Activated gamma-delta T cell (primary cell): Measurements from ENCODE around the gene OPRD1.
A peak's percentile ranks its signal among the peaks of the same experiment; 100 is the strongest.

Experiments
- DNase-seq: peaks from one replicate; lab custom pipeline; 2025; lab: John Stamatoyannopoulos, UW

OPRD1 gene

DNA sequence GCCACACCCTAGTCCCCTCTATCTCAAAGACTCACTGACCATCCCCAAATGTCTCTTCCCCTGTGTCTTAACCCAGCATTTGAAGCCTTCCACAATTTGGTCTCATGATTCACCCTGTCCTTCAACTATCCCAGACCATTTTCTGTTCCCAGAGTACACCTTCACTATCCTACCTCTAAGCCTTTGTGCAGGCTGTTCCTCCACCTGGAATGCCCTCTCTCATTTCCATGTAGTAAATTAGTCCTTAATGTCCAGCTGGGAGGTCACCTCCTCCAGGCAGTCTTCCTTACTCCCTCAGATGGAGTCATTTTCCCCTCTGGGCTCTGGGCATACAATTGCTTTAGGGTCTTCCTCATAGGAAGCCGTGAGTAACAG, 71.3 kb downstream of the OPRD1 start:
- DNase-seq, result no peak

DNA sequence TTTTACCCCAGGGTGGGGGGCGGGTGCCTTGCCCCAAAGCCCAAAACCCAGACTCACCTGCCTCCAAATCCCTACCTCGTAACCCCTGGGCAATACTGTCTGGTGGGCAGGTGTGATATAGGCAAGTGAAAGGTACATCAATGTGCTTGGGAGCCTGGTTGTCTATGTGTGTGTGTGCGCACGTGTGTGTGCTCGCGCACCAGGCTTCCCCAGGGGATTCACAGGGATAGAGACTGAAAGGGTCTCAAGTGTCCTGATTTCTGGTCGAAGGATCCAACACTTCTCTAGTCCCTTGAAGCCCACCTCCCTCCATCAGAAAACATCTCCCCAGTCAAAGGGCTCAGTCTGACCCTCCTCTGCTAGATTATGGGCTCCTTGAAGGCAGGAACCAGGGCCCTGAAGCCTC, 73.5 kb downstream of the OPRD1 start:
- no peak for DNase-seq

DNA sequence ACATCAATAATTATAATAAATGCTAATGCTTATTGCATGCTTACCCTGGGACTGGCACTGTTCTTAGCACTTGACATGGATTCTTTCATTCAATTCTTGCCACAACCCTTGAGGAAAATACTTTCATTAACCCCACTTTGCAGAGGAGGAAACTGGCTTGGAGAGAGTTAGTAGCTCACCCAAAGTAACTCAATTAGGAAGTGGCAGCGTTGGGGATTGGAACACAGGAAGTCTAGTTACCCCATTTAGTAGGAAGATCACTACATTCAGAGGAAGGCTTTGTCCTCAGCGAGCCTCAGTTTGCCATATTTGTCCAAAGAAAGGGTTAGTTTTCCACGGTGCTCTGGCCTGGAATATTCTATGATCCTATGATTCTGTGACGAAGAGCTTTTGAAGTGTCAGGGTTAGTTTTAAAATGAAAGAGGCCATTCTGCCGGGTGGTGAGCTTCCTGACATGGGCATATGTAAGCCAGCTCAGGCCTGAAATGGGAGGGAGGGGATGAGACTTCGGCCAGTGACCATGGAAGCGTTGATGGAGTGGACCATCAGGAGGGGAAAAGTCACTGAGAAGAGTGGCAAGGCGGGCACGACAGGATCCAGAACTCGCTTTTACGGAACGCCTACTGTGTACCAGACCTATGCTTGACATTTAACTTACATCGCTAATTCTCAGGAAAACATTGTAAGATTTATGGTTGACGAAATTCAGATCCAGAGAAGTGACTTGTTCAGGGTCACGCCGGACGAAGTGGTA, 74.2 kb downstream of the OPRD1 start:
- no peak for DNase-seq

DNA sequence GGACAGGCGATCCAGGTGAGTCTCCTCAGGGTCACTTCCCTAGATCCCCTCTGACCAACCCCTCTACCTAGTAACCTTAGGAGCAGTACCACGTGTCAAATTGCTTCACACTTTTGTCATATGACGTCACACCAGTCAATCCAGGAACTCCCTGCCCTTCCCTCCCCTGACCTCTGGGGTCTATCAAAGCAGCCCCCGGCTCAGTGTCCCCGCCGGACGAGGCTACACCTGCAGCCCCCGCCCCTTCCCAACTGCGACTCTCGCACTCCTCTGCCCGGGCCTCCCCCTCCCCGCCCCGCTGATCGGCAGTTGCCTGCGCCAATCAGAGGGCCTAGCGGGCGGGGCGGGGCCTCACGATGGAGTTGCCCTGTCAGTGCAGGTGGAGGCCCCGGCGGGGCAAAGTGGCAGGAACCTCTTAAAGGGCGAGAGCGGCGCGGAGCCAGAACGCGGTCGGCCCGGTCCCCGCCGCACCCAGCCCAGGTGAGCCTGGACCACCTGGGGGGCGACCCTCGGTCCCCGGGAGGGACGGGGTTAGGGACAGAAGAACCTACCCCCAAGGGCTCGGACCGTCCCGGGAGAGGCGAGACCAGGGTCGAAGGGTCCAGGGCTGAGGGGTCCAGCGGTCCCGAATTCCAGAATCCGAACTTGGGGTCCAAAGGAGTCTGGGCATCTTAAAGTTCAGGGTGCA, 74.9 kb downstream of the OPRD1 start:
- peak; percentile 84 for DNase-seq

DNA sequence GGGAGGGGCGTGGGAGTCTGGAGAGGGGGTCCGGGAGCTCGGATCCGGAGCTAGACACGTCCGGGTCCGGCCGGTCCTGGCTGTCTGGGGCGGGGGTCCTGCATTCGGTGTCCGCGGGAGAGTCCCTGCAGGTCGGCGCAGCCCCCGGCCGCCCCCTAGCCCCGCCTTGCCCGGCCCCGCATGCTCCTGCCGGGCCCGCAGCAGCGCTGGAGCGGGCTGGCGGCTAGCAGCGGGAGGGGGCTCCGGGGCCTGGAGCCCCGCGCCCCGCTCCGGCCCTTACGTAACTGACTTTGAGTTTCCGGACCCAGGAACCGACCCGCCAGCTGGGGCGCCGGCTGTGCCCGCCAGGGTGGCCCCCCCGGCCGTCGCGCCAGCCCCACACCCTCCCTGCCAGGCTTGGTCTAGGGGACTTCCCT, 75.5 kb downstream of the OPRD1 start:
- peak; percentile 82 for DNase-seq

DNA sequence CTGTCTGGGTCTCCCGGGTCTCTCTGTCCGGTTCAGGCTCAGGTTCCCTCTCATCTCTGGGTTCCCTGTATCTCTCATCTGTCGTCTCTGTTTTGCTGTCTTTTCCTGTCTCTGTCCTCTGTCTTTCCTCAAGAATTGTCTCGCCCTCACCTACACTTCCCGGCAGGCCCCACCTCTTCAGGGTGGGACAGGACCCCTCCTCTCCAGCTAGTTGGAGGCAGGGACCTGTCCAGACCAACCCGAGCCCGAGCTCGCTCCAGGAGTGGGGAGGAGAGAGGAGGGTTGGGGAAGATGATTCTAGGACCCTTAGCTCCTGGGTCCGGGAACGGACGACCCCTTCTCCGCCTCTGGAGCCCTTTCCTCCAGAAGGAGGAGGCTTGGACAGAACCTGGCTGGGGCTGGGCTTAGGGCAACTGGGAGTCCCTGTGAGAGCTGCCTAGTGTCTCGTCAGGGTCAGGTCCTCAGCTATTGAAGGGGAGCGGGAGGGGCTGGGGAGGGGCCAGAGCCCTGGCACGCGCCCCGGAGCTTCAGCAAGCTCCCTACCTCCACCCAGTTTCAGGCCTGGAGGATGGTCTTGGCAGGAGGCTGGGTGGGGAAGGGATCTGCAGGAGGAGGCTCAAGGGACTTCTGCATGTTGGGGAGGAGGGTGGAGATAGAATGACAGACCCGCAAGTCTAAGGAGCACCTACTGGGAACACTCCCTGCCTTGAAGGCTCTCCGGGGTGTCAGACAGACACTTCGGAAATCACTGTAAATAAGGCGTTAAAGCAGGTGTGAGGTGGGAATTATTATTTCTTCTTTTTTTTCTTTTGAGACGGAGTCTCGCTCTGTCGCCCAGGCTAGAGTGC, 76.1 kb downstream of the OPRD1 start:
- DNase-seq, result no peak

DNA sequence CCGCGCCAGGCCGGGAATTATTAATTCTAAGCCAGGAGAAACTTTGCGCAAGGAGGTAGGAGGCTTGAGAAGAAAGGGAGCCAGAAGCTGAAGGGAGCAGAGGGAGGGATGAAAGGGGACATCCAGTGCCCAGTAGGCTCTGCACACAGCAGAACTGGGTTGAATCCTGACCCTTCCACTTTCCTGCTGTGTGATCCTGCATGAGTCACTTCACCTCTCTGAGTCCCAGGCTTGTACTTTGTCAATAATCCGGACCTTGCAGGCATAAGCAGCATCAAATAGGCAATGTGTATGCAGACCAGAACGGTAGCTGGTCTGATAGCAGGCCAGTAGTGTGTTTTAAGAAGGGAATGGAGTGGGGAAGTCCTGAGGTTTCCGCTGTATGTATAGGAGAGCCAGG, 76.9 kb downstream of the OPRD1 start:
- no peak for DNase-seq

DNA sequence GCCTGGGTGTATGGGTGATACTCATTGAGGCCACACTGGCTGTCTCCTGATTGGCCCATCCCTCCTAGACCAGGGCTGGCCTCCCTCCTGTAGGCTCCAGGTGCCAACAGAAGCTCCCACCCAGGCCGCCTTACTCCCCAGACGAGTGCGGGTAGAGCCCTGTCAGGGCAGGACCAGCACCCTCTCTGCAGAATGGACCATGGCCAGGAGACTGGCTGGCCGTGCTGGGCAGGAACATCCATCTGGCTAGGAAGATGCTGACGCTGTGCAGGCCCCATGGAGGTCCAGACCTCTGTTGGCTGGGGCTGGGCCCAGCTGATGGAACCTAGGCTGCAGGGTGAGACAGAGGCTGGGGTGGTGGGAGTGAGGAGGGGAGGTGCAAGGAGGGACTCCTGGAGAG, 77.4 kb downstream of the OPRD1 start:
- no peak for DNase-seq

DNA sequence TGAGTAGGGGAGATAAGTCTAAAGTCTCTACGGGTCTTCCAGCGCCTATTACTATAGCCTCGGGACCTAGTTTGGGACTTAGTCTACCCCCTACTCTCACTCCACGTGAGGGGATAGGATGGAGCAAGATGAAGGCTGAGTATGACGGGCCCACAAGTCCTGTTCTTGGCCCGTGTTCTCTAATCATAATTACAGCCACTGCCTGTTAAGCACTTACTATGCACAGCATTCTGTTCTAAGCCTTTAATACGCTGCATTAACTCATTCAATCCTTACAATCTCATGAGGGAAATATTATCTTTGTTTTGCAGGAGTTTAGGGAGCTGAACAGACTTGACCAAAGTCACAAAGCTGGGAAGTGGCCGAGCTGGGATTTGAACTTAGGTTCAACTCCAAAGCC, 78.5 kb downstream of the OPRD1 start:
- DNase-seq, result no peak

DNA sequence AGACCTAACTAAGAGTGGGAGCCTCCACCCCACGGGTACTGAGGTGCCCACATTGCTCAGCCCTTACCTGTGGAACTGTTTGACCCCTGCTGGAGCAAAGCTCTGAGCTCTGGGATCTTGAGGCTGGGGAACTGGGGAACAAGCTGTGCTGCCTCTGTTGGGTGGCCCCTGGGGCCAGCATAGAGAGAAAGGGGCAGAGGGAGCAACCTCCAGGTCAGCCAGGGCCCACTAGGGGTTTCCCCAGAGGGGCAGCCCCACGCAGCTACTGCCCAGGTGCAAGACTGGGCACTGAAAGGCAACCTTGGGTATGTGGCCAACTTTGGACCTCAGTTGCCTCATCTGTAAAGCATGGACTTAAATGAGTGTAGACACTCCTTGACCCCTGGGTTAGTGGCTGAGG, 78.9 kb downstream of the OPRD1 start:
- no peak for DNase-seq

DNA sequence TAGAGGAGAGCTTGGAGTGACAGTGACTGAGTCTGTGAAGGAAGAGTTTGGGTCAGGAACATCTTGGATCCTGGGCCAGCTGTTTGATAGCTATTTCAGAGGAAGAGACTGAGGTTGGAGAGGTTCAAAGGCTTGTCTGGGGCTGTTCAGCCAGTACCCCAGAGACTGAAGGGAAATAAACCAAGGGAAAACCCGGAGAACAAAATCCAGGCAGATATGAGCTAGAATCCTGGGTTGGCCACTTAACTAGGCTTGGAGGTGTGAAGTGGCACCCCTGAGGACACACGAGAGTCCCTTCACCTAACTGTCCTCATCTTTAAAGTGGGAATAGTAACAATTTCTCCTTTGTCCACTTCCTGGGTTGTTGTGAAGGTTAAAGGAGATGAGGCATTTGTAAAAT, 79.3 kb downstream of the OPRD1 start:
- DNase-seq, result no peak

DNA sequence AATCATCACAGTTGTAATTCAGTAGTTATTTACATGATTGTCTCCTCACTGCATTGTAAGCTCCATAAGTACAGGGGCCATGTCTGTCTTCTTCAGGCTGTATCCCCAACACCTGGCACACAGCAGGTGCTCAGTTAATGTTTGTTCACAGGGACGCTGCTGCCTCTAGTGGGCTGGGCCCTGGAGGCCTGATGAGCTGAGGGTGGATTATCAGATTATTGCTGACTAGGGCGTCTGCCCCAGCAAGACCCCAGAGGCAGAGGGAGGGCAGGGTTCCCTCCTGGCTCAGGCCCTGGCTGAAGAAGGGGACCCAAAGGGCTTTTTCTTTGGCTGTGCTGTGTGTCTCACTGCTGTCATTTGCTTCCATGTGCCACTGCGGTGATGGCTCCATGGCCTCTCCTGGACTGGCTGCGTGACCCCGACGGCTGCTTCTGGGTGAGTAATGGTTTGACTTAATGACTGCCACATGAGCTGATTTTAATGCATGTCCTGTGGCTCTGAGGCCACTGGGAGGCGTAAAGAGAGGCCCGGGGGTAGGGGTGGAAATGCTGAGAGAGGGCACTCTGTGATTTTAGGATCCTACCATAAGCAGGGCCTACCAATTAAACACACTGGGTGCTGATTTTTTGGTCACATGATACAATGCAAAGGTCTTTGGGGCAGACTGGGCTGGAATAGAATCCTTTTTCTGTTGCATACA, 81.6 kb downstream of the OPRD1 start:
- DNase-seq, result no peak

DNA sequence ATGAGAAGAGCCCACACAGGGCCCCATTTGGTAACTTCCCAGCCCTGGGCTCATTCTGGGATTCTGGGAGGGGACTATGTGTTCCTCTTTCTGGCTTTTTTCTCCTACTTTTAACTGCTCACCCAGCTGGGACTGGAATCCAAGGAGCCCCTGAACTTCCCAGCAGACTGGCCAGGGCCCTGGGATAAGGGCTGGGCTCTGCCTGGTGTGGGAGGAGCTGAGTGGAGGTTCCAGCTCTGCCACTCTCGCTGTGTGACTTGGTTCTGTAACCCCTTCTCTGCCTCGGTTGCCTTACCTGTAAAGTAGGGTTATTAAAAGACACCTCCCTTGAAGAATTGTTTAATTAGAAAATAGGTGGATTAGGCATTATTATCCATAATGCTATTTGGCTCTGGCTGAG, 82.8 kb downstream of the OPRD1 start:
- DNase-seq, result no peak

DNA sequence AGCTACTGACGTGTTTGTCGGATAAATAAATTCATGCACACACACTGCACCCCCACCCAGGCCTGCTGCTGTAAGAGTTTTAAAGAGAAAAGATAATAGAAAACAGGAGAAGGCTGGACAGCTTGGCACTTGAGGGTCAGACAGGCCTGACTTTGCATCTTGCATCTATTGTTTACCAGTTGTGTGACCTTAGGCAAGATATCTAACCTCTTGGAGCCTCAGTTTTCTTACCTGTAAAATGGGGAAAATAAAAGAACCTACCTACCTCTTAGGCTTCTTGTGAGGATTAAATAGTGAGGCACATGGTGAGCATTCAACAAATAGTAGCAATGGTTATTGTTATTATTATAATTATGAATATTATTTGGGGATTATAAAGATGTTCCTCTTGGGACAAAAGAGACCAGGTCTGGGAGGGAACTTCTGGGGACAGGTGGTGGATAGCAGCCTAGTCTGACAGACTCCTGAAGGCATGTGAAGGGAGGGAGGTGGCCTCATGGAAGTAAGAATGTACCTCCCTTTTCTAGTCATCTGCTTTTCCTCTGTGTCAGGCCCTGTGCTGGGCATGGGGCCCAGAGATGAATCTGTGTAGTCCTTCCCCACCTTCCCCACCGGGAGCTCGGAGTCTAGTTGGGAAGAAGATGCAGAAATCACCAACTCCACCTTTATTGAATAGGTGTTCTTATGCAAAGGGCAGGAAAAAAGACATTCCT, 84.1 kb downstream of the OPRD1 start:
- no peak for DNase-seq

DNA sequence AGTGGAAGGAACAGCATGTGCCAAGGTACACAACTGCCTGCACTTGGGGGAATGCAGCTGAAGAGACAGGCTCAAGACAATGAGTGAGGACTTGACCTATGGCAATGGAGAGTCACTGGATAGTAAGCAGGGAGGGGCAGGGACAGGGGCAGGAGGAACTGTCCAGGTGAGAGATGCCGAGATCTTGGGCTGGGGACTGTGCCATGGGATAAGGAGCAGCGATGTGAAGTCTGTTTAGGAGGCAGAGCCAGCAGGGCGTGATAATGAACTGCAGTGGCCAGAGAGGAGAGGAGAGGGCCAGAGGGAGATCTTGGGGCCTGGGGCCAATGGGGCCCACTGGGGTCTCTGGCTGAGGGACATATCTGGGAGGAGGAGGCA, 84.6 kb downstream of the OPRD1 start:
- DNase-seq, result no peak

DNA sequence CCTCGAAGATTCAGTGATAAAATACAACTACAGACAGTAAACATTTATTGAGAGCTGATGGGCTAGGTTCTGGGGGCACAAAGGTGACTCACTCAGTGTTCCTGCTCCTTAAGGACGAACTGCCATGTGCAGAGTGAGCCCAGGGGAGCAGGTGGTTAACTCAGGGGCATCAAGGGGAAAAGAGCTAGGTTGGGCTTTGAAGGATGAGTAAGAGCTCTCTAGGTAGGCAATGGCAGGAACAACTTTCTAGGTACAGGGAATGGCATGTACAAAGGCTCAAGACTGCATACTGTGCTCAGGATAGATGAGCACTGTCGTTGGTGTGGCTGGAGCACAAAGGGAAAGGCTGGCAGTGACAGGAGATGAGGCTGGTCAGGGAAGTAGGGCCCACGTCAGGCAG, 85.8 kb downstream of the OPRD1 start:
- no peak for DNase-seq

DNA sequence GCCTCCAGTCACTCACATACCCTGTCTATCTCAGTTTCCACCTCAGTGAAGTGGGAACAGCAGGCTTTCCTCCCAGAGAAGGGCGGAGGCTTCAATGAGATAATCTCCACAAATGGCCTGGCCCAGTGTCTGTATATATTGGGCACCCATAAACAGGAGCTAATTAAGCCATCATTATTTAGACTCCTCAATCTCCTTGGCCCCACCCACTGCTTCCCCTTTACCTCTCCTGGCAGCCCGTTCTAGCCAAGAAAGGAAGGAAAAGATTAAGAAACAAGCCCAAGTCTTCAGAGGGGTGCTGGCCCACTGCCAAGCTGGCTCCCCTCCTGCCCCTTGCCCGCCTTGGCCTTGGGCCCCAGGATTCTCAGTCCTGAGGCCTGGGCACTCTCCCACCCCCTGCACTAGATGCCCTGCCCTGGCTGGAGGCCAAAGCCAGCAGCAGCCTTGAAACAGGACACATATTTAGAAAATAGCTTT, 86.5 kb downstream of the OPRD1 start:
- no peak for DNase-seq

DNA sequence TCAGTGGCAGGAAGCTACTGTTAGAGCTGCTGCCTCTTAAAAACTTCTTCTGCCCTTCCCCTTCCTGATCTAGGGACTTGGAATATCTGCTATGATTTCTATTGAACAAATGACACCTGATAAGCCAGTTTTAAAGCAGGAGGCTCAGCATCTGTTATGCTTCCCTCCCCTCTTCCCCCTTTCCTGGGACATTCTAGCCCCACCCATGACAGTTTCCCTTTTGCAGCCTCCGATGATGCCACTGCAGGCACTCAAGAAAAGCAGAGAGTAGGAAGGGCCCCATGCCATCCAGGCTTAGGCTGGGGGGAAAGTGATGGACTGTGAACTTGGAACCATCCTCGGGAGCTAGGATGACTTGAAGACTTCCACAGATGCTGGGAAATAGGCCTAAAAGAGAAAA, 87.3 kb downstream of the OPRD1 start:
- DNase-seq, result no peak

DNA sequence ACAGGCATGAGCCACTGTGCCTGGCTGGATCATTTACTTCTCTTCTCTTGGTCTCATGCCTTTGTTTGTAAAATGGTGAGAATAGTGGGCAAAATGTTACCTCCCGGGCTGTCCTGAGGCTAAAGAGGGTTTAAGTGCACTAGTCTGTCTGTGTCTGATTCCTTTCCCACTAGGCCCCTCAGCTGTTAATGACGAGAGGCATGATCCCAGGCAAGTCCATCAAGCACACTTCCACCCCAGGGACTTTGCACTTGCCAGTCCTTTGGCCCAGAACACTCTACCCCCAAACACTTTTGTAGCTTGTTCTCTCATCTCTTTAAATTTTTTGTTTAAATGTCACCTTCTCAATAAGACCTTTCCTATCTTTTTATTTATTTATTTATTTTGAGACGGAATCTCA, 88.6 kb downstream of the OPRD1 start:
- no peak for DNase-seq

DNA sequence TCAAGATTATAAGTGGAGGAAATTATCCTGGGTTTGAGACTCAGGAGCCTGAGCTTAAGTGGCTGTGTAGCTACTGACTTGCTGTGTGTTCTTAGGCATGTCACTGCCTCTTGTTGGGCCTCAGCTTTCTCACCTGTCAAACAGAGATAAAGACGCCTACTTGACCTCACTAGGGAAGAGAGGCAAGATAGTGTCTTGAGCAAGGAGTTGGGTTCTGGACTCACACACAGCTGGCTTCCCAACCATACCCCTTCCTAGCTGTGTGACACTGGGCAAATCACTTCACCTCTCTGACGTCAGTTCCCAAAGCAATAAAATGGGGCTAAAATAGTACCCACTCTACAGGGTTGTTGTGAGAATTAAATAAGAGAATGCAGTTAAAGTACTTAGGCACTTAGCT, 90.8 kb downstream of the OPRD1 start:
- no peak for DNase-seq

DNA sequence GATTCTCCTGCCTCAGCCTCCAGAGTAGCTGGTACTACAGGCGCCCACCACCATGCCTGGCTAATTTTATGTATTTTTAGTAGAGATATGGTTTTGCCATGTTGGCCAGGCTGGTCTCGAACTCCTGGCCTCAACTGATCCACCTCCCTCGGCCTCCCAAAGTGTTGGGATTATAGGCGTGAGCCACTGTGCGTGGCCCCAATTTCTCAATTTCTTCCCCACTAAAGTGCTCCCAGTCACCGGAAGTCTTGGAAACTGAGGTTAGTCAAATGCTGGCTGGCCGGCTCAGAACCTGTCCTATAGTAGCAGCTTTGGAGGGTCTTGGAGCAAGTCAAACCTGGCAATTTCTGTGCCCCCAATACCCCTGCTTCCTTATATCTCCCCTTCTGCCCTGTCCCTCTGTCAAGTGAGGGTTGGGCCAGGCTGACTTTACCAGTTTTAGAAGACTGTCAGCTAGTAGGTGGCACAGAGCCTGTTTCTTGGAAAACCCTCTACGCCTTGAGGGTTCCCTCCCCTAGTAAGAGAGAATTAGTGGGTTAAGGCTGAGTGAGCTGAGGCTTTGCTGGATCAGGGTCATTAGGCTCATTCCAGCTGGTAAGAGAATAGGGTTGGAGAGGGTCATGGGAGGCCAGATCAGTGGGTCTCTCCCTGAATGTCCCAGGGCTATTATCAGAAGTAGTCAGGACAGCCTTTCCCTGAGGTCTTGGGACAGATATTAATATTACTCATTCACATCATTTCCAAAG, 94.1 kb downstream of the OPRD1 start:
- DNase-seq, result no peak
